Ovary (tissue), 3 donors: ENCODE results near the gene XIRP2.

ENCODE experiments used
- POLR2A ChIP-seq: fragments of 450-650 bp; IDR thresholded peaks from one replicate; pipeline ENCODE4 v1.6.1; 2017; ENCODE audit warnings: antibody characterized with exemption, mild to moderate bottlenecking, moderate library complexity
- TF ChIP-seq, protein P1 (sequence below), 3 donors: fragments of 450-650 bp in 2 of 3; fragments of 200-600 bp in 1 of 3; IDR thresholded peaks; one replicate each; pipeline versions ENCODE4 v1.5.1 to v1.8.0; 2016 to 2022; ENCODE audit warnings: antibody characterized with exemption in 3 of 3, mild to moderate bottlenecking in 1 of 3
- donor health status: DM: no; HTN: no; CAD: no.

DNA sequence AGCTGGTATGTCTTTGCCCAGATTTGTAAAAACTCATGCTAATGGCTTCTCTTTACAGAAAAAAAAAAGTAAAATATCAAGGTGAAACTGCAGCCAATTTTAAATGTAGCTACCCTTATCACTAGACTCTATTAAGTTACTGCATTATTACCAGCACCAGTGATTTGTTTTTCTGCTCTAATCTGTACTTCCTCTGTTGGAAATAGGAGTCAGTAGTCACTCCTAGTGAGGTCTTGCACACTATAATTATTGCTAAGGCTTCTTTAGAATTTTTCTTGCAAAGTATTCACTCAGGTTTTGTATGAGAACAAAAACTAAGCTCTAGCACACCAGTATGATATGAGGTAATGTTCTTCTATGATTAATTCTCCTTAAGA is 215.5 kb downstream of the XIRP2 start:
- no peak for TF ChIP-seq POLR2A
- TF ChIP-seq, protein P1, sequence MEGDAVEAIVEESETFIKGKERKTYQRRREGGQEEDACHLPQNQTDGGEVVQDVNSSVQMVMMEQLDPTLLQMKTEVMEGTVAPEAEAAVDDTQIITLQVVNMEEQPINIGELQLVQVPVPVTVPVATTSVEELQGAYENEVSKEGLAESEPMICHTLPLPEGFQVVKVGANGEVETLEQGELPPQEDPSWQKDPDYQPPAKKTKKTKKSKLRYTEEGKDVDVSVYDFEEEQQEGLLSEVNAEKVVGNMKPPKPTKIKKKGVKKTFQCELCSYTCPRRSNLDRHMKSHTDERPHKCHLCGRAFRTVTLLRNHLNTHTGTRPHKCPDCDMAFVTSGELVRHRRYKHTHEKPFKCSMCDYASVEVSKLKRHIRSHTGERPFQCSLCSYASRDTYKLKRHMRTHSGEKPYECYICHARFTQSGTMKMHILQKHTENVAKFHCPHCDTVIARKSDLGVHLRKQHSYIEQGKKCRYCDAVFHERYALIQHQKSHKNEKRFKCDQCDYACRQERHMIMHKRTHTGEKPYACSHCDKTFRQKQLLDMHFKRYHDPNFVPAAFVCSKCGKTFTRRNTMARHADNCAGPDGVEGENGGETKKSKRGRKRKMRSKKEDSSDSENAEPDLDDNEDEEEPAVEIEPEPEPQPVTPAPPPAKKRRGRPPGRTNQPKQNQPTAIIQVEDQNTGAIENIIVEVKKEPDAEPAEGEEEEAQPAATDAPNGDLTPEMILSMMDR (IDR thresholded peaks at IDR 0.05) = no peak
